PFSK-1 (cell line): ENCODE measurements around the gene HES3.

Experiments used
- FOXP2 ChIP-seq: optimal IDR thresholded peaks from 2 replicates; pipeline ENCODE3; 2011; ENCODE audit warnings: borderline replicate concordance, control low read depth, inconsistent platforms; ENCODE audit not compliant: insufficient read depth; ENCODE audit errors: extremely low read length, extremely low read depth
- POLR2AphosphoS5 ChIP-seq: IDR thresholded peaks from 2 replicates; pipeline ENCODE4 v1.6.1; 2012; ENCODE audit warnings: low read depth, mild to moderate bottlenecking, control low read depth, low read length, moderate library complexity
- TAF1 ChIP-seq: IDR thresholded peaks from 2 replicates; pipeline ENCODE4 v1.6.1; 2012; ENCODE audit warnings: low read length, control low read depth, borderline replicate concordance; ENCODE audit not compliant: insufficient read depth
- TF ChIP-seq, protein P1 (sequence below), 2 experiments: IDR thresholded peaks; 2 replicates each; pipeline versions ENCODE4 v1.6.1 to v1.8.0; 2011 to 2012; ENCODE audit warnings: low read depth in 2 of 2, low read length in 2 of 2, control low read depth in 1 of 2, inconsistent platforms in 1 of 2, mild to moderate bottlenecking in 1 of 2, moderate library complexity in 1 of 2; ENCODE audit not compliant: insufficient read depth in 1 of 2

DNA sequence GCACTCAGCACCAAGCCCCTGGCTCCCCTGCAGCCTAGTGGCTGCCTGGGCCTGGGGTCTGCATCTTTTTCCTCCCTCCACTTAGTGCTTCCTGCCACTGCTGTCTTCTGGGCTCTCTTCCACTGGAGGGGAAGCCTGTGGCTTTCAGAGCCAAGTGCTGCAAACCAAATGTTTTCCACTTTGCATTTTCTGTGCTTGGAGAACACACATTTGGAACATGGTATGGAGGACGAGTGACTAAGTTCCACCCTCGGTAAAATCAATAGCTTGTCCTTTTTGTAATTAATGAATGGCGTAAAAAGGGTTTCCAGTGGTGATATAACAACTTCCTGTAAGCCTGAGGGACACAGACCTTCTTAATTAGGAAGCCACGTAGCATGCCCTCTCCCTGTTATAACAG lies 27.0 kb downstream of the HES3 start:
- TF ChIP-seq POLR2AphosphoS5 (no peak), TAF1 (no peak), FOXP2 (no peak)
- TF ChIP-seq, protein P1, sequence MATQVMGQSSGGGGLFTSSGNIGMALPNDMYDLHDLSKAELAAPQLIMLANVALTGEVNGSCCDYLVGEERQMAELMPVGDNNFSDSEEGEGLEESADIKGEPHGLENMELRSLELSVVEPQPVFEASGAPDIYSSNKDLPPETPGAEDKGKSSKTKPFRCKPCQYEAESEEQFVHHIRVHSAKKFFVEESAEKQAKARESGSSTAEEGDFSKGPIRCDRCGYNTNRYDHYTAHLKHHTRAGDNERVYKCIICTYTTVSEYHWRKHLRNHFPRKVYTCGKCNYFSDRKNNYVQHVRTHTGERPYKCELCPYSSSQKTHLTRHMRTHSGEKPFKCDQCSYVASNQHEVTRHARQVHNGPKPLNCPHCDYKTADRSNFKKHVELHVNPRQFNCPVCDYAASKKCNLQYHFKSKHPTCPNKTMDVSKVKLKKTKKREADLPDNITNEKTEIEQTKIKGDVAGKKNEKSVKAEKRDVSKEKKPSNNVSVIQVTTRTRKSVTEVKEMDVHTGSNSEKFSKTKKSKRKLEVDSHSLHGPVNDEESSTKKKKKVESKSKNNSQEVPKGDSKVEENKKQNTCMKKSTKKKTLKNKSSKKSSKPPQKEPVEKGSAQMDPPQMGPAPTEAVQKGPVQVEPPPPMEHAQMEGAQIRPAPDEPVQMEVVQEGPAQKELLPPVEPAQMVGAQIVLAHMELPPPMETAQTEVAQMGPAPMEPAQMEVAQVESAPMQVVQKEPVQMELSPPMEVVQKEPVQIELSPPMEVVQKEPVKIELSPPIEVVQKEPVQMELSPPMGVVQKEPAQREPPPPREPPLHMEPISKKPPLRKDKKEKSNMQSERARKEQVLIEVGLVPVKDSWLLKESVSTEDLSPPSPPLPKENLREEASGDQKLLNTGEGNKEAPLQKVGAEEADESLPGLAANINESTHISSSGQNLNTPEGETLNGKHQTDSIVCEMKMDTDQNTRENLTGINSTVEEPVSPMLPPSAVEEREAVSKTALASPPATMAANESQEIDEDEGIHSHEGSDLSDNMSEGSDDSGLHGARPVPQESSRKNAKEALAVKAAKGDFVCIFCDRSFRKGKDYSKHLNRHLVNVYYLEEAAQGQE (IDR thresholded peaks at IDR 0.05; ENCODE audit: insufficient read depth in 1 of 2, low read depth in 2 of 2, low read length in 2 of 2), result no peak
